CD4-positive, alpha-beta T cell treated with Interferon alpha-2 for 1 hour (primary cell): ENCODE measurements around the gene ARHGAP31.

ENCODE experiments used
- DNase-seq, 2 donors: peaks; one replicate each; pipeline ENCODE4 v3.0.0-alpha.2; 2020 to 2022

ARHGAP31 gene

DNA sequence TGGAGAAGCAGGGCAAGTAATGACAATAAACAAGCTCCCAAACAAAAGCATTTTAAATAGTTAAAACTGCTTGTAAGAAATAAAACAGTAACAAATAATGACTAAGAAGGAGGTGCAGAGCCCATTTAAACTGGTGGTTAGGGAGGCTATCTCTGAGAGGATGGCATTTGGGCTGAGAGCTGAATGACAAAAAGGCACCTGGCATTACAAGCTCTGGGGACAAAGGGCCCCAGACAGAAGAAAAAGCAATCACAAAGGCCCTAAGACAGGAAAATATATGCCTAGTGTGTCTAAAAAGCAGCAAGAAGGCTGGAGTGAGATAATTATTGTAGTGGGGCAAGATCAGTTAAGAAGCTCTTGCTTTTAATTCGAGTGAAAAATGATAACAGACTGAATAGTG, 159.6 kb downstream of the ARHGAP31 start:
- no peak for DNase-seq

DNA sequence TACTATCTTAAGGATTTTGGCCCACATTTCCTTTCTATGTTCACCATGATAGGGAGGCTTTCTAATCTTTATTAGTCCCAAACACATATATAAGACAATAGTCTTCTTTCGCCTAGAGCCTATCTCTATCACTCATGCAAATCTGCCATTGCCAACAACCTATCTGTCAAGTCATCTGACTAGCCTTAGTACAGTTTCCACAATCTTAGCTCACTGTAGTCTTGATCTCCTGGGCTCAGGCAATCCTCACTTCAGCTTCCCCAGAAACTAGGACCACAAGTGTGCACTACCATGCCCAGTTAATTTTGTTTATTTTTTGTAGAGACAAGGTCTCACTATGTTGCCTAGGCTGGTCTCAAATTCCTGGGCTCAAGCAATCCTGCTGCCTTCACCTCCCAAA, 162.3 kb downstream of the ARHGAP31 start:
- DNase-seq, result no peak

DNA sequence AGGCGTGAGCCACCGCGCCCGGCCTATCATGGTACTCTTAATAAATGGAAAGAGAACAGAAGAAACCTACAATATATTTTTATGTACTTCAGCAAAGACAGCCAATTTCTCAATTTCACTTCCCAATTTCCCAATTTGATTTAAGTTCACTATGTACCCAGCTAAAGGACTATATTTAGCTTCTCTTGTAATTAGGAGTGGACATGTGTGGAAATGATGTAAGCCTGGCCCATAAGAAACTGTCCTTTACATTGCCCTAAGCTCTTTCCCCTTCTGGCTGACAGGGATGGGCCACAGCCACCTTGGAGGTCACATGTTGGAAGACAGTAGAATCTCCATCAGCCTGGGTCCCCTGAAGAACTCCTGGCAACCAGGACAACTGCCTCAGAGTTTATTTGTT, 163.1 kb downstream of the ARHGAP31 start:
- no peak for DNase-seq

DNA sequence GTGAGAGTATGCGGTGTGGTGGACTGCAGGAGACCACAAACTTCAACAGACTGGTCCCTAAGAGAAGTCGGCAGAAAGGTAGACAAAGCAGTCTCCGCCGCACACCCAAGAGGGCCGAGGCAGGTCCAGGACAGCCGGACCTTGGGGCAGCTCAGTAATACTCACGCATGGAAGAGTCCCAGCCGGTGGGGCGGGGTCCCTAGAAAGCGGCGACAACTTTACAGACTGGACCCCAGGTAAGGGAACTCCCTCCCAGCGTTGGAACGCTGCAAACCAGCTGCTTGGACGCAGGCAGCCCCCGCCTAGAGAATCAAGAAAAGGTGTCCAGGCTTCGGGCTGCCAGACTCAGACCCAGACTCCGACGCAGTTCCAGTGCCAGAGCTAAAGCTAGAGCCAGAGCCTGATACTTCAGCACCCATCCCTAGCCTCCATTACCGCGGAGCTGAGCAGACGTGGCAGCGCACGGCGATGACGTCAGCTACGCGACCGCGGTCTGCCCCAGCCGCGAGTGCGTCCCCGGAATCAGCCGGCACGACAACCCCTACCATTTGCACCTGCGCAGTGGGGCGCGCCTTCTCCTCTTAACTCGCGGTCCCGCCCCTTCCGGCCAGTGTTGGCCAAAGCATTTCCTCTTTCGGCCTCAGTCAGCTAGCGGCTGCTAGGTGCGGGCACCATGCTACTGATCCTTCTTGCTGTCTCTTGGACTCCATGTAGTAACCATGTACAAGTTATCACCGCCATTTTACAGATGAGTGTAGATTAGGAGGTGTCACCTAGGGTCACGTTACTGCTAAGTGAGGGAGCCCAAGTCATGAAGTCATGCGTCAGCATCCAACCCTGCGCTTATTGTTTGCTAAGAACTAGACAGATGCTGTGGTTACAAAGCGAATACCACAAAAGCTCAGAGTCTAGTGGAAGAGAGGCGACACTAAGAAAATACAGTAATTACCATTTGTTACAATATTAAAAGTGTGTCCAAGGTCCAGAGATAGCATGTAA, 169.3 kb downstream of the ARHGAP31 start, which contains the start of gene TMEM39A:
Gene TMEM39A, minus strand, starts transcription at position 445 of the 999 bp plus-strand sequence. CDS start 1,541 bp downstream, outside the sequence.
- peak; percentile 98 to 99 for DNase-seq

DNA sequence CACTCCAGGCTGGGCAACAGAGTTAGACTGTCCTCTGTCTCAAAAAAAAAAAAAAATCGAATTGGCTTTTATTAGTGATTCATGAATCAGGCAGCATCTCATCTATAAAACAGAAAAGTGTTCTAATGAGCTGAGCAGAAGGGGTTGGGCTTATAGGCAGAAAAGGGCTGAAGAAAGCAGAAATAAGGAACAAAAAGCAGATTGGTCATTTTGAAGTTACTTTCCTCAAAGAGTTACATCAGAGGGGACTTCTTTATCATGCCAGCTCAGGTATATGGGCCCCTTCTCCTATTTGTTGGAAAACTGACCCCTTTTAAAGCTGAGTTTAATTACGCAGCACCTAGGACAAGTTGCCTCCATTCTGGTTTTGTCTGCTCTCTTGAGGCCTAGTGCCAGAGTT, 173.9 kb downstream of the ARHGAP31 start:
- no peak for DNase-seq

DNA sequence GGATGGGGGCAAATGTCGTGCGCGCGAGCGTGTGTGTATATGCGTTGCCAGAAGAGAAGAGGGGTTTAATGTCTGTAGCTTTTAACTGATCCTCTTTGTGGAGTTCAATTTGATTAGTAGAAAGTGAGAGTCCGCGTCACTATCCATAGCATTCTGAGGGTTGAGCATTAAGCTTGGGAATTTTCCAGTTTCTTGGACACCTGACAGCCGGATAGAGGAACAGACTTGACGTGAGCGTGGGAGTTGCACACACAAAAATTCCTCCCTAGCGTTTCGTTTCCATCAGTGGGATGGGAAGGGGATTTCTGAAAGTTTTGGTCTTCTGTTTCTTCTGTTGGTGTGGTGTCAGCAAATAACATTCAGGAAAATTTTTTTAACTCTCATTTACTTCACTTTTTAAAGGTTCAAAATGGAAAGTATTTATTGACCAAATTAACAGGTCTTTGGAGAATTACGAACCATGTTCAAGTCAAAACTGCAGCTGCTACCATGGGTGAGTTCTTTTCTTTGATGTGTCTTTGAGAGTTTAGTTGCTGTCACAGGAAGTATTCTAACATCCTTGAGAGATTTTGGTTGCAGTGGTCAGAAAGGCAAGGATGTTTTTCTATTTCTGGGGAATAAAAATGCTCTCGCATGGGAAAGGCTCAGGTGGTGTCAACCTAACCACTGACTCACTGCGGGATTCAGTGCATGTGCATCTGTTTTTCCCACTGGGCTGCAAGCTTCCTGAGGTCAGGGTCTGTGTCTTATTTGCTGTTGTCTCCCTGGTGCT, 175.4 kb downstream of the ARHGAP31 start:
- peak in 1 of 2 donors; percentile 23 for DNase-seq
